ENCODE results near the gene NTN4. TPM values are rescaled to one million over a fixed set of nuclear protein-coding genes. Genes with fewer than 3 reads are reported as not detected.
A peak's percentile ranks its signal among the peaks of the same experiment; 100 is the strongest.
"Not testable (repeated sequence)": the region's sequence is repeated elsewhere in the genome, so short reads cannot be mapped to it uniquely, and the experiment has no call there.

Gene NTN4
- total RNA-seq (2014; rRNA removed; shearing (Covaris generic)) = 0.58 TPM in 1 of 2 replicates, not detected in the other
- 0.41 and 0.90 TPM in 2 replicates for polyA plus RNA-seq (2015; cell fraction: cytosol; rRNA removed)
- 0.16 and 0.27 TPM in 2 replicates for polyA plus RNA-seq (2015; cell fraction: nucleus; rRNA removed)

DNA sequence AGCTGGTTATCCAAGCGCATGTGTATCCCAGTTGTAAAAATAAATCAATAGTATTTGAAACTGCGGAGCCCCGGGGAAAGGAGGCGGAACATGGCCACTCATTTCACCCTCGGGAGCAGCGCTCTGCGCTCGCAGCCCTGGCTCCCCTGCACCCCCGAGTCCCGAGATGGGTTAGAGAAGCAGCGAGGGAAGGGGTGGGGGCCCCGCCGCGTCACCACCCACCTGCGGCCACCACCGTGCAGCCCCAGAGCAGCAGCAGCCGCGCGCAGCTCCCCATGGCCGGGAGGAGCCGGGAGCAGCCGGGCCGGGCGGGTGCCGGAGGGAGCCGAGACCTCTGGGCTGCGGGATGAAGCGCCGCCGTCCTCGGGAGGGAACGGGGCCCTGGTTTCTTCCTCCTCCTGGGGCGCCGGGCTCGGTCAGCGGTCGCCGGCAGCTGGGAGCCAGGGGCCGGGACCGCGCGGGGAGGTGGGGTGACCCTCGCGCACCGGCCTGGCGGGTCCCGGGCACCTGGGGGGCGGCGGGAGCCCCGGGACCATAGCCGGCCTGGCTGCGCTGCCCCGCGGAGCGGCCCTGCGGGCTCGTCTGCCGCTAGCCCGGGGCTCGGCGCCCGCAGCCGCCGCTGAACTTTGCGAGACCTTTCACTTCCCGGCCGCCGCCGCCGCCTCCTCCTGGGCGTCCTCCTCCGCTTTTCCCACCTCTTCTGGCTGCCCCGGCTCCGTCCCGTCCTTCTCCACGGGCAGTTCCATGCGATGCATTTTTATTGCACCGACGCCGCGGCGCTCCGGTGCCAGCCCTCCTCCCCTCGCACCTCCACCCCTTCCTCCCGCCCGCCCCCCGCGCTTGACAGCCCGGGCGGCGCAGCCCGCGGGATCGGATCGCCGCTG, at the start of gene NTN4:
NTN4 (minus strand) TSS at position 732 of the 884 bp plus-strand sequence; CDS start at position 277, 455 bp downstream.
- DNase-seq (ENCODE audit: low read depth, low spot score) = no peak
- in situ Hi-C loops (cut with HindIII; ENCODE audit: low pct_unique_long_range_greater_than_20kb, low sequenced_read_pairs) = no loop called here

DNA sequence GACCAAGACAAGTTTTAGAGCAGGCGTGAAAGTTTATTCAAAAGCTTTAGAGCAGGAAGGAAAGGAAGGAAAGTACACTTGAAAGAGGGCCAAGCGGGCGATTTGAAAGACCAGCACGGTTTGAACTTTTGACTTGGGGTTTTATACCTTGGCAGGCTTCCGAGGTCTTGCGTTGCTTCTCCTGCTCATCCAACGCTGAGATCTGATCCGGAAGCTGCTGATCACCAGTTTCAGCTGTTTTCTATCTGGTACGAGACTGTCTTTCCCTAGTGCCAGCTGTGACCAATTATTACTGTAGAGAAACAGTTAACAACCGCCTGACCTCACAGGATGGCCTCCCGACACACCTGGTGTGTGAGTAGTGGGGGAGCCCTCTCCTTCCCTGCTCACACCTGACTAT, 47.6 kb upstream of the NTN4 start:
- no peak for DNase-seq (ENCODE audit: low read depth, low spot score)
- in situ Hi-C loops (cut with HindIII; ENCODE audit: low pct_unique_long_range_greater_than_20kb, low sequenced_read_pairs) = no loop called here

DNA sequence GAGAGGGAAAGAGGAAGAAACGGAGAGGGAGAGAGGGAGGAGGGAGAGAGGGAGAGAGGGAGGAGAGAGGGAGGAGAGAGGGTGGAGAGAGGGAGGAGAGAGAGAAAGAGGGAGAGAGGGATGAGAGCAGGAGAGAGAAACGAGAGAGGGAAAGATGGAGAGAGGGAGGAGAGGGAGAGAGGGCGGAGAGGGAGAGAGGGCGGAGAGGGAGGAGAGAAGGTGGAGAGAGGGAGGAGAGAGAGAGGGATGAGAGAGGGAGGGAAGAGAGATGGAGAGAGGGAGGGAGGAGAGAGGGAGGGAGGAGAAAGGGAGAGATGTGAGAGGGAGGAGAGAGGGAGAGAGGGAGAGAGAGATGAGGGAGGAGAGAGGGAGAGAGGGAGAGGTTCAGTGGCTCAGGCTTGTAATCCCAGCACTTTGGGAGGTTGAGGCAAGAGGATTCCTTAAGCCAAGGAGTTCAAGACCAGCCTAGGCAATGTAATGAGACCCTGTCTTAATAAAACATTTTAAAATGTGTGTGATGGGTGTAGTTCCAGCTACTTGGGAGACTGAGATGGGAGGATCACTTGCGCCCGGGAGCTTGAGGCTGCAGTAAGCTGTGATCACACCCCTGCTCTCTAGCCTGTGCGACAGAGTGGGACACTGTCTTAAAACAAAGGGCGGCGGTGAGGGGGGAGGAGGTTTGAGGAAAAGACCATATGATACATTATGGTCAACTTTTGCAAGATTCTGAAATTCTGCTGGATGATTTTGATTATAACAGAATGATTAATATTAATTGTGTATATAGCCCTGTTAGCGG, 46.9 kb upstream of the NTN4 start:
- DNase-seq (ENCODE audit: low read depth, low spot score) = no peak
- in situ Hi-C loops (cut with HindIII; ENCODE audit: low pct_unique_long_range_greater_than_20kb, low sequenced_read_pairs) = no loop called here

DNA sequence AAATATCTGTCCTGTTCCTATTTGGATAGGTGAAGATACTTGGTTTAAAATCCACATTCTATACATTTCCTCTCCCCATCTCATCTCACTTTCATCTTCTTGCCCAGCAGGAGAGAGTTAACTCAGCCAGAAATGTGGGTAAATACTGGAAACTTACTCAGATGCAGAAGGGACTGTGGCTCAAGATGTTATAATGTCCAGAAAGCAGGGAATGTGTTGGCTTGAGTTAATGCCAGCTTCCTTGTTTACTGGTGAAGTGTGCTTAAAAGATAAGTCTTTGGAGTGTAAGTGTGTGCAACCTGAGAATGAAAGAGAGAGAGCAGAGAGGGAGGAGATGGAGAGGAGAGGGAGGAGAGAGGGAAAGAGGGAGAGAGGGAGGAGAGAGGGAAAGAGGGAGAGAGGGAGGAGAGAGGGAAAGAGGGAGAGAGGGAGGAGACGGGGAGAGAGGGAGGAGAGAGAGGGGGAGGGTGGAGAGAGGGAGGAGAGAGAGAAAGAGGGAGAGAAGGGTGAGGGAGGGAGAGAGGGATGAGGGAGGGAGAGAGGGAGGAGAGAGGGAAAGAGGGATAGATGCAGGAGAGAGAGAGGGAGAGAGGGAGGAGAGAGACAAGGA, 46.2 kb upstream of the NTN4 start:
- in situ Hi-C loops (cut with HindIII; ENCODE audit: low pct_unique_long_range_greater_than_20kb, low sequenced_read_pairs) = no loop called here
- DNase-seq (ENCODE audit: low read depth, low spot score) = no peak

DNA sequence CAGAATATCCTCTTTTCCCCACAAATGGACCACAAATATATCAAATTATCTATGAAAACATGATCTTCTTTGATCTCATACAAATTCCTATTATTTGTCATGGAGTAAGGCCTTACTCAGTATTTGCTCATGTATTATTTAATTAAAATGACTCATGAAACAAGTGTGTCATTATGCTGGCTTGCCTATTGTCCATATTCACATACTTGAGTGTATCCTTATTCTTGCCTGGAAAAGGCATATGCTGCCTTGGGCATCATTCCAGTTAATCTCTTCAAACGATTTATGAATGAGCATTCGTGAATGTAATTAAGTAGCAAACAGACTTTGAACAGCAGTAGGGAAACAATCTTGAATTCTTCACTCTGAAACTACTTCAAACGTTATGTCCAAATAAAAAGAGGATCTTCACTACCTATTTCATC, 45.6 kb upstream of the NTN4 start:
- DNase-seq (ENCODE audit: low read depth, low spot score) = no peak
- in situ Hi-C loops (cut with HindIII; ENCODE audit: low pct_unique_long_range_greater_than_20kb, low sequenced_read_pairs) = no loop called here

DNA sequence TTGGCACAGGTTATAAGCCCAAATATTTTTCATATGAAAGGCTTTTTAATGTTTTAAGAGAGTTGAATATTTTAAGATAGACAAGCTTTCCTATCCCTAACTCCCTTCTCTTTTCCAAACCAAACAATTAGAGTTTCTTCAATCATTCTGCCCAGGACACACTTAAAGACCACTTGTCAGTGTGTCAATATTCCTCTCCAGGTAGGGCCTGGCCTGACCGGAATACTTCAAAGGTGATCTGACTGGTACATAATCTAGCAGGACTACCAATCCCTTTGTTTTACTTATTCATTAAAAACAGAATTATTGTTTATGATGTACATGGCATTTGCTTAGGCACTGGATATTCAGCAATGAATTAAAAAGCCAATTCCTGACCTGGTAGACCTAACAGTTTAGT, 44.0 kb upstream of the NTN4 start:
- no peak for DNase-seq (ENCODE audit: low read depth, low spot score)
- in situ Hi-C loops (cut with HindIII; ENCODE audit: low pct_unique_long_range_greater_than_20kb, low sequenced_read_pairs) = no loop called here

- in situ Hi-C loops (cut with HindIII; ENCODE audit: low pct_unique_long_range_greater_than_20kb, low sequenced_read_pairs) = no loop called here
- no peak for DNase-seq (ENCODE audit: low read depth, low spot score)
Measured at GRCh38 chr12:95830335-95831089, 39.9 kb upstream of the NTN4 start.

GRCh38 chr12:95829395-95829794, 38.8 kb upstream of the NTN4 start:
- in situ Hi-C loops (cut with HindIII; ENCODE audit: low pct_unique_long_range_greater_than_20kb, low sequenced_read_pairs) = no loop called here
- no peak for DNase-seq (ENCODE audit: low read depth, low spot score)

DNA sequence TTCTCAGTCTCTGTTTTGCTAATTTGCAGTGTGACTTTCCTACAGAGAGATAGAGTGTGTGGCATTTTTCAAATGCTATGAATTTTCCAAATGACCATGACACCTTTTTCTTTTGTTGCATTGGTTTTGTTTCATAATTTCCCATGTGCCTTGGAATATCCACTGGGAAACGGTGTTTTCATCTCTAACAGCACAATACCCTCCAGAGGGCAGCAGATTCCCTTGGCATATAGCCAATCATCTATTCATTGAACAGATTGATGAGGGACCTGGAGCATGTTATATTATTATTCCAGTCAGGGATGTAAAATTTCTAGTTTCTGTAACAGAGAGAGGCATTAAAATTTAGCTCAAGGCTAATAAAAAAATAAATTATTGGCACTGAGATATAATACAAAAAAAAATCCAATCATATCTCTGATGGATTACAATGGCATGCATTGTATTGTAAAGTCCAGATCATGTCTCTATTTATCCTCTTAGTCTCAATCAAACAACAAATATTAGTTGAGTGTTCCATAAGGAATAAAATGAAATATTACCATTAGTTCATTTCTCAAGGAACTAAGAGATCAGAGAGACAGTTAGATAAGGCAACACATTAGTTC, 29.6 kb upstream of the NTN4 start:
- in situ Hi-C loops (cut with HindIII; ENCODE audit: low pct_unique_long_range_greater_than_20kb, low sequenced_read_pairs) = no loop called here

GRCh38 chr12:95815632-95816212, 25.2 kb upstream of the NTN4 start:
- in situ Hi-C loops (cut with HindIII; ENCODE audit: low pct_unique_long_range_greater_than_20kb, low sequenced_read_pairs) = no loop called here
- peak; percentile 59 for DNase-seq (ENCODE audit: low read depth, low spot score)

More for the DNA sequence above, 29.6 kb upstream of the NTN4 start:
- DNase-seq (ENCODE audit: low read depth, low spot score) = peak; percentile 77

GRCh38 chr12:95812155-95812554, 21.6 kb upstream of the NTN4 start:
- in situ Hi-C loops (cut with HindIII; ENCODE audit: low pct_unique_long_range_greater_than_20kb, low sequenced_read_pairs); DNase-seq (ENCODE audit: low read depth, low spot score): not testable (repeated sequence)

DNA sequence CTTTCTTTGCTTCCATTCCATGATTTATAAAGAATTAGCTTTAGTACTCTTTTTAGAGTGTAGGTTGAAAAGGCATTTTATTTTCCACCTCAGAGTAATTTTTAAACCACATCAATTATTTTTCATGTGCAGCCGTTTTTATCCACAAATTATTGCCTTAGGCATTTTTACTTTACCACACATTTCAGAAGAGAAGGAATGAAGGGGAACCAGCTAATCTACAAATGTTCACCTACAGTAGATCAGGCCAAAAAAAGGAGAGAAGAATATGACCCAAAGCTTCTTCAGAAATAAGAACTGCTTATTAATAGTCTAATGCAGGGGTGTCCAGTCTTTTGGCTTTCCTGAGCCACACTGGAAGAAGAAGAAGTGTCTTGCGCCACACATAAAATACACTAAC, 19.8 kb upstream of the NTN4 start:
- in situ Hi-C loops (cut with HindIII; ENCODE audit: low pct_unique_long_range_greater_than_20kb, low sequenced_read_pairs) = no loop called here
- no peak for DNase-seq (ENCODE audit: low read depth, low spot score)

- in situ Hi-C loops (cut with HindIII; ENCODE audit: low pct_unique_long_range_greater_than_20kb, low sequenced_read_pairs) = no loop called here
- DNase-seq (ENCODE audit: low read depth, low spot score) = no peak
Measured at GRCh38 chr12:95809000-95809680, 18.6 kb upstream of the NTN4 start.

DNA sequence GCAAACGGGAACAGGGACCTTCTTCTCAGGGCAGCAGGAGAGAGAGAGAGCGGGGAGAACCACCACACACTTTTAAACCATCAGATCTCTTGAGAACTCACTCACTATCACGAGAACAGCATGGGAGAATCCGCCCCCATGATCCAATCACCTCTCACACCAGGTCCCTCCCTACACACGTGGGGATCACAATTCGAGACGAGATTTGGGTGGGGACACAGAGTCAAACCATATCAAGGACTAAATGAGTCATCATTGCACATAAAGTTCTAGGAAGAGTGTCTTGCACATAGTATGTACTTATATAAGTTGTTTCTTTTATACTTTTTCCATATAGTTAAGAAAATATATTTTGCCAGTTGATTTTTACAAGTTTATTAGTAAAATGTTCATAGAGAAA, 17.6 kb upstream of the NTN4 start:
- in situ Hi-C loops (cut with HindIII; ENCODE audit: low pct_unique_long_range_greater_than_20kb, low sequenced_read_pairs) = no loop called here

DNA sequence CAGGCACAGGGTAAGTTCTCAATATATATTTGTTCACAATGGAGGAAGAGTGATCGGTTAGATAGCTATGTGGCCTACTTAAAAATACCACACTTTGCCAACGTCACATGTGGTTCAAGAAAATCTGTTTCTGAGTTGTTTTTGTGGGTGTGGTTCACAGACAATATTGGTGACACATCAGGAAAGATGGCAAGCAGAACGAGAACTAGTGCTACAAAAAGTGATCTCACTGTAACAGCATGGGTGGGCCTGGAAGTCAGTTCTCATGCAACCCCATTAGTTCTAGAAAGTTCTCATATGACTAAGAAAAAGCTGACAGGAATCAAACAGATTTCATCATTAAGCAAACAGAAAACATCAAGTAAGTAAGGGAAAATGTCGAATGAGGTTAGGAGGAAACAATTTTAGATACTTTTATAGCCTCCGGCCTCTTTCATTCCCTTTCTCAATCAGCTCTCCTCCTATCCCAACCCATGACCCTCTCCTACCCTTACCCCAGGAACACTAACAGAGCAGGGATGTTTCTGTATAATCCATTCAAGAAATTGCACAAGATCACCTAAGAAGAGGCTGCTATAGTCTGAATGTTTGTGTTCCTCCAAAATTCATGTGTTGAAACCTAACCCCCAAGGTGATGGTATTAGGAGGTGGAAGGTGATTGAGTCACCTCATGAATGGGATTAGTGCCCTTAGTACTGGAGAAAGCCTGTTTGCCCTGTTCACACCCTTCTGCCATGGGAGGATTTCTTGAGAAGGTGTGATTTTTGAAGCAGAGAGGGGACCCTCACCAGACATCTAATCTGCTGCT, 15.5 kb upstream of the NTN4 start:
- DNase-seq (ENCODE audit: low read depth, low spot score) = no peak
- in situ Hi-C loops (cut with HindIII; ENCODE audit: low pct_unique_long_range_greater_than_20kb, low sequenced_read_pairs) = no loop called here

More for the DNA sequence above, 17.6 kb upstream of the NTN4 start:
- no peak for DNase-seq (ENCODE audit: low read depth, low spot score)

All from SK-MEL-5 (cell line).